Sigmoid colon (tissue), 7 donors: ENCODE results near the gene LMAN2L. TPM values are rescaled to one million over a fixed set of nuclear protein-coding genes. Genes with fewer than 3 reads are reported as not detected.

Experiments
- DNase-seq: peaks from one replicate; pipeline ENCODE4 v3.0.0-alpha.2; 2019
- H3K27ac ChIP-seq, 4 donors: fragments of 200-600 bp; sonication (generic); one replicate each; pipeline ENCODE4 v1.5.1; 2016 to 2019; ENCODE audit warnings: mild to moderate bottlenecking in 1 of 4
- H3K27me3 ChIP-seq, 3 donors: fragments of 200-600 bp; sonication (generic); one replicate each; pipeline ENCODE4 v1.5.1; 2019; ENCODE audit warnings: mild to moderate bottlenecking in 1 of 3
- H3K36me3 ChIP-seq, 4 donors: fragments of 200-600 bp; sonication (generic); one replicate each; pipeline ENCODE4 v1.5.1; 2016 to 2019
- H3K4me1 ChIP-seq, 4 donors: fragments of 200-600 bp; sonication (generic); one replicate each; pipeline ENCODE4 v1.5.1; 2017 to 2019
- H3K4me3 ChIP-seq, 4 donors: fragments of 200-600 bp; sonication (generic); one replicate each; pipeline ENCODE4 v1.5.1; 2017 to 2019; ENCODE audit warnings: mild to moderate bottlenecking in 2 of 4, moderate library complexity in 1 of 4
- H3K9me3 ChIP-seq, 4 donors: fragments of 200-600 bp in 3 of 4; sonication (generic) in 3 of 4; one replicate each; pipeline versions ENCODE4 v1.5.1 to v1.6.1; 2013 to 2019
- EP300 ChIP-seq, 4 donors: sonication (generic); formaldehyde crosslinking; IDR thresholded peaks; one replicate each; pipeline ENCODE4 v1.6.1; 2017; ENCODE audit warnings: antibody characterized with exemption in 4 of 4
- POLR2A ChIP-seq, 2 donors: fragments of 450-650 bp; IDR thresholded peaks; one replicate each; pipeline ENCODE4 v1.6.1; 2016; ENCODE audit warnings: antibody characterized with exemption in 2 of 2, mild to moderate bottlenecking in 2 of 2, moderate library complexity in 2 of 2
- POLR2AphosphoS5 ChIP-seq, 4 donors: sonication (generic); formaldehyde crosslinking; IDR thresholded peaks; one replicate each; pipeline ENCODE4 v1.6.1; 2017; ENCODE audit warnings: antibody characterized with exemption in 4 of 4
- WGBS, 2 donors: extraction: QIAGEN DNeasy Blood & Tissue Kit; methylation state at CpG; one replicate each; pipeline ENCODE4 v1.1.7; 2013; 5-methylcytosine and 5-hydroxymethylcytosine counted together
- intact Hi-C: fragments of 100-400 bp; cut with DNase I; formaldehyde crosslinking; loops from one replicate; pipeline ENCODE4 v1.15.1; 2023
- polyA plus RNA-seq, 3 donors: library from polyadenylated mRNA; stranded (reverse); fragments of 200-250 nt; gene quantifications; one replicate each; pipeline ENCODE4 v1.2.3, GENCODE V29; 2013
- total RNA-seq, 4 donors: library from RNA; depleted of rRNA; stranded (reverse); fragments of >200 nt; gene quantifications; one replicate each; pipeline ENCODE4 v1.1.0, GENCODE V29; 2016
- TF ChIP-seq, protein P1 (sequence below), 4 experiments: fragments of 450-650 bp in 3 of 4; fragments of 200-600 bp in 1 of 4; IDR thresholded peaks; one replicate each; pipeline ENCODE4 v1.5.1; 2016 to 2019; ENCODE audit warnings: antibody characterized with exemption in 4 of 4, mild to moderate bottlenecking in 3 of 4, moderate library complexity in 2 of 4
- donor health status: healthy with polysubstance abuse.
- donor health status: Bipolar disorder and iron deficiency.
- donor health status: healthy.

LMAN2L gene
- total and polyA plus RNA-seq, 7 donors, result 3.6 to 23.2 (median 14.0) TPM

DNA sequence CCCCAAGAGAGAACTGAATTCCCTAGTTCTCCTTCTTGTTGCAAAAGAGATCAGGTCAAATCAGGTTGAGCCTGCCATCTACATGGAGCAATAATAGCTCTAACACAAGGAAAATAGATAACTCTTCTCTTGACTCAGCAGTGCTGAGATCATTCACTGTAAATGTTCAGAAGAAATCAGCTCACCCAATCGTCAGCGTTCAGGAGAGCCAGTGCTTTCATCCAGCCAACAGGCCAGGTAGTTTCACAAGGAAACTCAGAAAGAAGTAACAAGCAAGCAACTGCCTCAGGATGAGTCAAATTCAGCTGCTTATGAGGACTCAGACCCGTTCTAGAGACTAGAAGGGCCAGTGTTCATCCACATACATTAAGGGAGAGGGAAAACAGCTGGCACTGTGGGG is 5.9 kb downstream of the LMAN2L start:
- Histone ChIP-seq H3K4me3 (no peak overlapping the region), H3K4me1 (peaks cover 0 to 25% (median 10%) of the 10 kb centered on the region in 4 donors), H3K9me3 (no peaks in the 10 kb centered on the region), H3K36me3 (peaks cover 17 to 70% (median 39%) of the 10 kb centered on the region in 4 donors), H3K27me3 (no peaks in the 10 kb centered on the region), H3K27ac (no peak overlapping the region)
- 87 to 89% methylated on average over 3 of the region's 3 CpGs for WGBS, 2 donors
- intact Hi-C loops, result no loop called here
- DNase-seq, result no peak
- TF ChIP-seq POLR2A (IDR thresholded peaks at IDR 0.05), result no peak
- TF ChIP-seq, protein P1, sequence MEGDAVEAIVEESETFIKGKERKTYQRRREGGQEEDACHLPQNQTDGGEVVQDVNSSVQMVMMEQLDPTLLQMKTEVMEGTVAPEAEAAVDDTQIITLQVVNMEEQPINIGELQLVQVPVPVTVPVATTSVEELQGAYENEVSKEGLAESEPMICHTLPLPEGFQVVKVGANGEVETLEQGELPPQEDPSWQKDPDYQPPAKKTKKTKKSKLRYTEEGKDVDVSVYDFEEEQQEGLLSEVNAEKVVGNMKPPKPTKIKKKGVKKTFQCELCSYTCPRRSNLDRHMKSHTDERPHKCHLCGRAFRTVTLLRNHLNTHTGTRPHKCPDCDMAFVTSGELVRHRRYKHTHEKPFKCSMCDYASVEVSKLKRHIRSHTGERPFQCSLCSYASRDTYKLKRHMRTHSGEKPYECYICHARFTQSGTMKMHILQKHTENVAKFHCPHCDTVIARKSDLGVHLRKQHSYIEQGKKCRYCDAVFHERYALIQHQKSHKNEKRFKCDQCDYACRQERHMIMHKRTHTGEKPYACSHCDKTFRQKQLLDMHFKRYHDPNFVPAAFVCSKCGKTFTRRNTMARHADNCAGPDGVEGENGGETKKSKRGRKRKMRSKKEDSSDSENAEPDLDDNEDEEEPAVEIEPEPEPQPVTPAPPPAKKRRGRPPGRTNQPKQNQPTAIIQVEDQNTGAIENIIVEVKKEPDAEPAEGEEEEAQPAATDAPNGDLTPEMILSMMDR (IDR thresholded peaks at IDR 0.05), result no peak
- TF ChIP-seq POLR2AphosphoS5 (IDR thresholded peaks at IDR 0.05), result no peak
- no peak for TF ChIP-seq EP300 (IDR thresholded peaks at IDR 0.05)

DNA sequence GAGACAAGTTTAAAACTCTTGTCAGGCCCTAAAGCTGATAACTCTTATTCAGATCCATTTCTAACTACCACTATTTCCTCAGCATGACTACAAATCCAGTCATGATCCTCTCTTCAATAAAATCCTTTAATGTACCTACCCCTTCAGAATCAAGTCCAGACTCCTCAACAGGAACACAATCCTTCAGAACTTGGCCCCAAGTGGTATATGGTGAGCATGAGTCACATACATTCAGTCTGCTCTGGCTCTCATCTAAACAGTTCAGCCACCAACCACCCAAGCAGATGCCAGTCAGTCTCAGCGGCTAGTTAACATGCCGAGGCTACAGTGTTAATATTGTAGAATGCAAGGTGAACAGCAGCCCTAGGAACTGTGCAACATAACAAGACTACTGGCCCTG is 9.7 kb downstream of the LMAN2L start:
- Histone ChIP-seq H3K36me3 (peaks cover 21 to 94% (median 58%) of the 10 kb centered on the region in 4 donors), H3K4me3 (no peak overlapping the region)
- no peak for DNase-seq

DNA sequence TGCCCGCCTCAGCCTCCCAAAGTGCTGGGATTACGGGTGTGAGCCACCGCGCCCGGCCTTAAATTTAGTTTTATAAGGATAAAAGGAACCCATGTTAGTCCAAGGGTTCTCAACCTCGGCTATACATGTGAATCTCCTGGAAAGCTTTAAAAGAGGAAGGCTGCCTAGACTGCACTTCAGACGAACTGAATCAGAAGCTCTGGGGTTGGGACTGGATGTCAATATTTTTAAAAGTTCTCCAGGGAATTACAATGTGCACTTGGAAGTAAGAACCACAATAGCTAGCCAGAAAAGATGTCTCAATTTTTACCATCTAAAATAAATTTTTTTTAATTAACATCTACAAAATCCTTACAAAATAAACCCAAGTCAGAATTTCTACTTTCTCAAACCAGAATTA is 10.1 kb downstream of the LMAN2L start:
- DNase-seq, result peak; percentile 10
- Histone ChIP-seq H3K27me3 (no peaks in the 10 kb centered on the region), H3K27ac (no peak overlapping the region), H3K36me3 (peaks cover 21 to 99% (median 58%) of the 10 kb centered on the region in 4 donors), H3K4me3 (no peak overlapping the region), H3K9me3 (no peaks in the 10 kb centered on the region), H3K4me1 (no peaks in the 10 kb centered on the region)
- intact Hi-C loops, result no loop called here
- TF ChIP-seq, protein P1 (IDR thresholded peaks at IDR 0.05), result no peak
- no peak for TF ChIP-seq POLR2AphosphoS5 (IDR thresholded peaks at IDR 0.05)
- no peak for TF ChIP-seq EP300 (IDR thresholded peaks at IDR 0.05)
- TF ChIP-seq POLR2A (IDR thresholded peaks at IDR 0.05), result no peak
- 90 to 94% methylated on average over 7 of the region's 7 CpGs for WGBS, 2 donors

More for the DNA sequence above, 9.7 kb downstream of the LMAN2L start:
- Histone ChIP-seq H3K27me3 (no peaks in the 10 kb centered on the region), H3K9me3 (no peaks in the 10 kb centered on the region), H3K27ac (no peak overlapping the region), H3K4me1 (no peaks in the 10 kb centered on the region)
- intact Hi-C loops, result no loop called here
- TF ChIP-seq POLR2AphosphoS5 (IDR thresholded peaks at IDR 0.05) (no peak), POLR2A (IDR thresholded peaks at IDR 0.05) (no peak), EP300 (IDR thresholded peaks at IDR 0.05) (no peak)
- TF ChIP-seq, protein P1 (IDR thresholded peaks at IDR 0.05), result no peak
- WGBS, 2 donors, result 95 to 96% methylated on average over 2 of the region's 2 CpGs

DNA sequence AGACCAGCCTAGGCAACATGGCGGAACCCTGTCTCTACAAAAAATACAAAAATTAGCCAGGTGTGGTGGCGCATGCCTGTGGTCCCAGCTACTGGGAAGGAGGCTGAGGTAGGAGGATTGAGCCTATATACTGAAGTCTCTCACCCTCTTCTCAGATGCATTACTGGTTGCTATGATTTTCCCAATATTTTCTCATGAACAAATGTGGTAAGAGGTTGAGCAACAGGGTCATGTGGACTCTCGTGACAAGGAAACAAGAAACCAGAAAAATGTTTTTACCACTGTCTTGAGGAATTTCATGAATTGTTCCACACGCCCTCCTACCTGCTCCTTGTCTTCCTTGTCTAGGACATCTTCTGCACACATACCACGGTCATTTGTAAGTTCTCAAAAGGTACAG is 12.4 kb downstream of the LMAN2L start:
- Histone ChIP-seq H3K27ac (no peak overlapping the region), H3K27me3 (no peaks in the 10 kb centered on the region), H3K36me3 (peaks cover 8 to 92% (median 41%) of the 10 kb centered on the region in 4 donors), H3K9me3 (no peaks in the 10 kb centered on the region), H3K4me1 (no peaks in the 10 kb centered on the region), H3K4me3 (no peak overlapping the region)
- TF ChIP-seq POLR2AphosphoS5 (IDR thresholded peaks at IDR 0.05), result no peak
- TF ChIP-seq, protein P1 (IDR thresholded peaks at IDR 0.05), result no peak
- no peak for TF ChIP-seq POLR2A (IDR thresholded peaks at IDR 0.05)
- no peak for TF ChIP-seq EP300 (IDR thresholded peaks at IDR 0.05)
- peak; percentile 10 for DNase-seq
- 93 to 95% methylated on average over 5 of the region's 5 CpGs for WGBS, 2 donors
- intact Hi-C loops, result no loop called here

DNA sequence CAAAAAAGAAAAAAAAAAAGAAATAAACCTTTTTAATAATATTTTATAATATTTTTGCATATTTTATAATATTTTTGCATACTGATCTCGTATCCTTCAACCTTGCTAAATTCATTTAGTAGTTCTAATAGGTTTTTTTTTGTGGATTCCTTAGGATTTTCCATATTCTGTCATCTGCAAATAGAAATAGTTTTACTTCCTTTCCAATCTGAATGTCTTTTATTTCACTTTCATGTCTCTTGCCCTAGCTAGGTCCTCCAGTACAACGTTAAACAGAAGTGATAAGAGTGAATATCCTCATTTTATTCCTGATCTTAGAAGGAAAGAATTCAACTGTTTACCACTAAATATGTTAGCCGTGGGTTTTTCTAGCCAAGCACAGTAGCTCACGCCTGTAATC is 13.7 kb downstream of the LMAN2L start:
- Histone ChIP-seq H3K4me3 (no peak overlapping the region), H3K36me3 (peaks cover 5 to 80% (median 31%) of the 10 kb centered on the region in 4 donors), H3K9me3 (no peaks in the 10 kb centered on the region), H3K27ac (no peak overlapping the region), H3K4me1 (no peaks in the 10 kb centered on the region), H3K27me3 (no peaks in the 10 kb centered on the region)
- no peak for TF ChIP-seq POLR2AphosphoS5 (IDR thresholded peaks at IDR 0.05)
- no peak for TF ChIP-seq EP300 (IDR thresholded peaks at IDR 0.05)
- TF ChIP-seq, protein P1 (IDR thresholded peaks at IDR 0.05), result no peak
- 86 to 88% methylated on average over 4 of the region's 4 CpGs for WGBS, 2 donors
- intact Hi-C loops, result no loop called here
- no peak for DNase-seq
